NCI-H226 (cell line): Measurements from ENCODE around the gene XRCC5.
"Not testable (repeated sequence)": the region's sequence is repeated elsewhere in the genome, so short reads cannot be mapped to it uniquely, and the experiment has no call there.

Source experiments
- DNase-seq: peaks from one replicate; pipeline ENCODE4 v3.0.0-alpha.2; 2015

XRCC5 gene

GRCh38 chr2:216108967-216109921, at the start of gene XRCC5:
Gene XRCC5 (plus strand): TSS chr2:216109348. CDS start chr2:216109437, 89 bp downstream.
- peak; percentile 75 for DNase-seq

DNA sequence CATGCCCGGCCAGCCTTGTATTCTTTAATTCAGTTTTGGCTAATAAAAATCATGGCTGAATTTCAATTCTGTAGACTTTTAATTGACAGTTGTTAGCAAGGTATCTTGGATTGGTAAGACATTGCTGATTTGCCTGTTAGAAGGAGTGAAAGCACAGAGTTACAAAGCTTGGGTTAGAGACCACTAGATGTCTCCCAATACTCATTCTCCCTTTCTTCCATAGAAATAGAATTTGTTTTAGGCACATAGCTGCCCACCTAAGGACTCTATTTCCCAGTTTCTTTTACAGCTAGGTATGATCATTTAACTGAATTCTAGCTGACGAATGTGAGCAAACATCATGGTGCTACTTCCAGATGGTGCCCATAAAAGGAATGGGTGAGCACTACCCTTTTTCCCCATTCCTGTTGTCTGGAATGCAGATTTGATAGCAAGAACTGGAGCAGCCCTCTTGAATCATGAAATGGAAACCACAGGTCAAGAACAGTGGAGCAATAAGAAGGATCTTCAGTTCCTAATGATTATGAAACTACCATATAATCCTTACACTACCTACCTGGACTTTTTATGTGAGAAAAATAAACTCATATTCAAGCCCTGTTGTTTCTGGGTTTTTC, 45.0 kb upstream of the XRCC5 start:
- peak; percentile 5 for DNase-seq

GRCh38 chr2:216064665-216065064, 44.5 kb upstream of the XRCC5 start:
- DNase-seq: no peak

- DNase-seq: peak; percentile 56
These were observed 42.9 kb upstream of the XRCC5 start for GRCh38 chr2:216066230-216066629.

- DNase-seq: no peak
These were observed 40.1 kb upstream of the XRCC5 start for GRCh38 chr2:216069028-216069427.

DNA sequence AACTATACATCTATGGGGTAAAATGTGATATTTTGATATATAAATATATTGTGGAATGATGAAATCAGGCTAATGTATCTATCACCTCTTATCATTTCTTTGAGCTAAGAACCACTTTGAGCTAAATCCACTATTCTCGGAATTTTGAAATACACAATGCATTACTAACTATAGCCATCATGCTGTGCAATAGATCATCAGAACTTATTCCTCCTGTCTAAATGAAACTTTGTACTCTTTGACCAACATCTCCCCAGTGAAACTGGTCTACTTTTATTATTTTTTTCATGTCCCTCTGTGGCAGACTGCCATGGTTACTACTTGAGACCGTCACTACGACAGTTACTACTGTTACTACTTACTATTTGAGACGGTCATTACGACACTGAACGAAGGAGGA, 39.0 kb upstream of the XRCC5 start:
- DNase-seq: no peak

- no peak for DNase-seq
These were observed 37.9 kb upstream of the XRCC5 start for GRCh38 chr2:216071111-216071851.

DNA sequence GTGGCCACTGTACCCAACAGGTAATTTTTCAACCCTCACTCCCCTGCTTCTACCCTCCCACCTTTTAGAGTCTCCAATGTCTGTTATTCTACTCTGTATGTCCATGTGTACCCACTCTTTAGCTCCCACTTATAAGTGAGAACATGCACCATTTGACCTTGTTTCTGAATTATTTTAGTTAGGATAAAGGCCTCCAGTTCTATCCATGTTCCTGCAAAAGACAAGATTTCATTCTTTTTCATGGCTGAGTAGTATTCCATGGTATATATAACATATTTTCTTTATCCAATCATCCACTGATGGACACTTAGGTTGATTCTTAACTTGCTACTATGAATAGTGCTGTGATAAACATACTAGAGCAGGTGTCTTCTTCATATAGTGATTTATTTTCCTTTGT, 36.7 kb upstream of the XRCC5 start:
- no peak for DNase-seq

DNA sequence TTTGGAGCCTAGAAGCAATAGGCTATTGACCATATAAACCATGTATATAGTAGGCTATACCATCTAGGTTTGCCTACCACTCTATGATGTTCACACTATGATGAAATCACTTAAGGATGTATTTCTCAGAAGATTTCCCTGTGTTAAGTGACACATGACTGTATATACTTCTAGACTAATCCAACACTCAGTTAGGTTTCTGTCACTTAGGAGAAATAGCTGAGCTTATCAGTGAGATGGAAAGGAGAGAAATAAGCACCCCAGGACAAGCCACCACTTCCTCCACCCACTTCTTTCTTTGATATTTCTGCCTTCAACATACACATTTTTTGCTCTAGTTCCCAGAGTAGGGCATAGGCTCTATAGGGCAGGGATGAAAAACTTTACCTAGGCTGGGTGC, 35.4 kb upstream of the XRCC5 start:
- DNase-seq: no peak

- no peak for DNase-seq
These were observed 34.8 kb upstream of the XRCC5 start for GRCh38 chr2:216074380-216074779.

DNA sequence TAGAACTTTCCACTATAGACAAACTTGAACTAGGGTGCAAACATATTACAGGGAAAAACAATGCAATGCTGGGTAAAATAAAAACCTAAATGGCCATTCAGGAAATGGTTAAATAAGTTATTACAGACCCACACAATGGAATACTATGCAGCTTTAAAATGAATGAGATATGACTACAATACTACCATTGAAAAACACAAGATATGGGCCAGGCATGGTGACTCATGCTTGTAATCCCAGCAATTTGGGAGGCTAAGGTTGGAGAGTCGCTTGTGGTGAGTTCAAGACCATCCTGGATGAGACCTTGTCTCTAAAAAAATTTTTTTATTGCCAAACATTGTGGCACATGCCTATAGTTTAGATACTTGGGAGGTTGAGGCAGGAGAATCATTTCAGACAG, 34.4 kb upstream of the XRCC5 start:
- no peak for DNase-seq

- no peak for DNase-seq
These were observed 33.4 kb upstream of the XRCC5 start for GRCh38 chr2:216075510-216076485.

DNA sequence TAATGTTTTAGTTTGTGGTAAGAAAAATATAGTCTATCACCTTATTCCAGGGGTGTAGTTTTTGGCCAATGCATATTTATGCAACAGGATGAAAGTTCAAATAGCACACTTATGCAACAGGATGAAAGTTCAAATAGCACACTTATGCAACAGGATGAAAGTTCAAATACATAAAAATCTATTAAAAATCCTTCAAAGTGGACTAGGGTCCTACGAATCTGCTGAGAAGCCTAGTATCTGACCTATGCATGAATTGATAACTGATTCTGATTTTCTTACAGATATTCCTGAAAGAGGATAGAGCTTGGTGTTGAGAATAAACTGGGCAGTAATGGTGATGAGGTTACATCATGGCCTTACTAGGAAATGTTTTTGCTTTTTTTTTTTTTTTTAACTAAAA, 30.4 kb upstream of the XRCC5 start:
- no peak for DNase-seq

DNA sequence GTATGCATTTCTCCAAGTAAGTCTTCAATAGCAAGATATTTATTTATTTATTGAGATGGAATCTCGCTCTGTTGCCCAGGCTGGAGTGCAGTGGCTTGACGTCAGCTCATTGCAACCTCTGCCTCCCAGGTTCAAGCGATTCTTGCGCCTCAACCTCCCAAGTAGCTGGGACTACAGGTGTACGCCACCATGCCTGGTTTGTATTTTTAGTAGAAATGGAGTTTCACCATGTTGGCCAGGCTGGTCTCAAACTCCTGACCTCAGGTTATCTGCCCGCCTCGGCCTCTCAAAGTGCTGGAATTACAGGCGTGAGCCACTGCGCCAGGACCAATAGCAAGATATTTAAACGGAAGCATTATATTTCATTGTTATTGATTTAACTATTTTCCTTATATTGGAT, 29.1 kb upstream of the XRCC5 start:
- not testable (repeated sequence) for DNase-seq

DNA sequence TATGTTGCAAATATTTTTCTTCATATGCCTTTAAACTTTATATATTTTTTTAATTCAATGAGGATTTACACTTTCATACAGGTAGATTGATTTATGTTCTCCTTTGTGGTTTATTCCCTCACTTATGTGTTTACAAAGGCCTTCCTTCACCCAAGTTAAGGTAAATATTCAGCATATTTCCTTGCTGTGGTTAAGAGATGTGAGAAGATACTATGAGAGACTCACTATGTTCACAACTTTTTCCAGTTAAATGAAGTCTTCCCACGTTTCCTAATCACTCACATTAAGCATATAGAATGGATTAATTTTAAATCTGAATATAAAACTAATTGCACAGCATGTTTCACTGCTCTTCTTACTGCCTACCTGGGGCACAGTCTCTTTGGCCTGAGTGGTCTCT, 28.1 kb upstream of the XRCC5 start:
- no peak for DNase-seq

DNA sequence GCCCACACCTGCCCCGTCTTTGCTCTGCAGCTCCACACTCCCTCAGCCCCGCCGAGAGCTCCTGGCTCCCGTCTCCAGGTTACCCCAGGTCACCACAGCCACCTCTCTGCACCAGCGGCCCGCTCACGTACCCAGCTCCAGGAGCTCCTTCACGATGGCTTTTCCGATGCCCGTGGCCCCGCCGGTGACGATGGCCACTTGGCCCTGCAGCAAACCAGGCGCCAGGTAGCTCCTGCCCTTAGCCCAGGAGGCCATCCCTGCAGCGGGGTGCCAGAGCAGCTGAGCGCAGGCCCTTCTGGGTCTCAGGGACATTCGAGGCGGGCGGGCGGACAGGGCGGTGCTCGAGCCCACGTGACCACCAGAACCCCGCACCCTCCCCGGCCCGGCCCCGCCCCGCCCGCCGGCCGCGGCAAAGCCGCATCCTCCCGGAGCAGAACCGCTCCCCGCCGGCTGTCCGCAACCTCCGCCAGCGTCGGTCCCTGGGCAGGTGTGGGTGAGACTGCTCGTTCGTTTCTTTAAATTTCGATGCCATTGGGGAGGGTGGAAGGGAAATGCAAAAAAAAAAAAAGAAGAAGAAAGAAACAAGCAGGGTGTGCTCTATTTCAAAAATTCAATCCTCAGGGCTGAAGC, 27.5 kb upstream of the XRCC5 start, which contains the start of the genes PECR and TMEM169:
TSS of gene PECR (minus strand) at position 323 of the 630 bp plus-strand sequence. CDS start at position 255, 68 bp downstream.
TSS of gene TMEM169 (plus strand) at position 433 of the 630 bp plus-strand sequence. CDS start 14,045 bp downstream, outside the sequence.
- DNase-seq: no peak

GRCh38 chr2:216082117-216082711, 26.9 kb upstream of the XRCC5 start:
- DNase-seq: no peak

- no peak for DNase-seq
These were observed 26.3 kb upstream of the XRCC5 start for GRCh38 chr2:216082805-216083204.

DNA sequence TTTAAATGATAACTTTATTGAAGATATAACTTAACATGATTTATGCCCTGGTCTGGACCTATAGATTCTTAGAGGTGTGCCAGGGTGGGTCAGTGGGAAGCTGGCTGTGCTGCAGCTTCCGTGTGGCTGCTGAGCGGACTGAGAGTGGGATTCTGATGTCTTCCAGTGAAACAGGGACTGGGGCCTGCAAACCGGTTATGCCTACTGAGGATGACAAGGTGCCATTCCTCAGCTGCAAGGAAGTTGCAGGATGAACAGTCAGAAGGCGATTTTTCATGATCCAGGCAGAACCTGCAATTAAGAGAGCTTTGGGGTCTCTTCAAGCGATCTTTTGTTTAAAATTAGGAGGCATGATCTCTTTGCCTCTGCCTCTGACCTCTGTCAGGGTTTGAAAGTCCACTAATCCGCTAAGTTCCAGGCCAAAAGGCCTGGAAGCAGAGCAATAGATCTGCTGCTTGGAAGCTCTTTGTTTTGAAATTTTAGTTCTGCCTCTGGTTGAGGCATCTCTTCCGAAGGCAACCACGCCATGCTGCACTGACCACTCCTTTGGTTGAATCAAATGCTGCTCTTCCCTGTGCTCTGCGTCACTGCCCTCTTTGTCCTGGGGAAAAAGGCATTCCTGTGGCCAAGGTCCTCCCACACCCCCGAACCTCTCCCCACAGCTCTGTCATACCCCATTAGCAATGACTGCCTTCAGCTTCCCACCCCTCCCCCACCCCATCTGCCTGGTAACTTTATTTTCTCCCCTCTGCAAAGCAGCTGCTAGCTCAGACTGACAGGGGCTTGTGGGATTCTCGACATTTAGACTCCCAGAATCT, 25.5 kb upstream of the XRCC5 start:
- DNase-seq: no peak

DNA sequence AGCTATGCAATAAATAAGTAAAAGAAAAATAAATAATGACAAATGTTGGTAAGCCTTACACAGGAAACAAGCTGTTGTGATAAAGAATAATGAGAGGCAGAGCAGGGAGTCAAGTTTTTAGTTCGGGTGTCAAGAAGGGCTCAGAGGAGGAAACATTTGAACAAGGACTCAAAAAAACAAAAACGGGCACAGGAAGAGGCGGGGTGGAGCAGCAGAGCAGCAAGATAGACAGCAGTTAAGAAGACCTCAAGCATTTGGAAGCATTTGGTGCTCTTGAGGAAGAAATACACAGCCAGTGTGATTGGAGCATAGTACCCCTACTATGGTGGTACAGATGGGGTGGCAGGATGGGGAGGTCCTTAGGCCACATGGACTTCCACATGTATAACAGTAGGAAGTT, 24.6 kb upstream of the XRCC5 start:
- DNase-seq: no peak
